Activated T-cell treated with anti-CD3 and anti-CD28 coated beads for 1 hour (primary cell): Measurements from ENCODE around the gene CCNQ.

Experiments used
- DNase-seq: peaks from one replicate; pipeline ENCODE4 v3.0.0-alpha.2; 2020; ENCODE audit warnings: low read depth

CCNQ gene

GRCh38 chrX:153598541-153599191, at the start of gene CCNQ:
CCNQ (minus strand) TSS chrX:153599139; CDS start chrX:153599073, 66 bp downstream.
- DNase-seq, result peak; percentile 14

- DNase-seq, result no peak
These were observed 48.8 kb upstream of the CCNQ start for GRCh38 chrX:153647461-153648357.

- no peak for DNase-seq
These were observed 47.9 kb upstream of the CCNQ start, which contains the start of gene DUSP9 for GRCh38 chrX:153646620-153647373. DUSP9 (plus strand) TSS chrX:153647203; CDS start chrX:153647954, 751 bp downstream.

- no peak for DNase-seq
These were observed 47.1 kb upstream of the CCNQ start for GRCh38 chrX:153645921-153646488.

- no peak for DNase-seq
These were observed 46.2 kb upstream of the CCNQ start for GRCh38 chrX:153645151-153645550.

- no peak for DNase-seq
These were observed 45.6 kb upstream of the CCNQ start for GRCh38 chrX:153644356-153645125.

GRCh38 chrX:153643431-153644351, 44.8 kb upstream of the CCNQ start:
- no peak for DNase-seq

- DNase-seq, result no peak
These were observed 43.9 kb upstream of the CCNQ start for GRCh38 chrX:153642655-153643430.

- DNase-seq, result no peak
These were observed 43.2 kb upstream of the CCNQ start for GRCh38 chrX:153642051-153642654.

- DNase-seq, result no peak
These were observed 42.7 kb upstream of the CCNQ start for GRCh38 chrX:153641627-153642026.

GRCh38 chrX:153640736-153641575, 42.0 kb upstream of the CCNQ start:
- no peak for DNase-seq

- no peak for DNase-seq
These were observed 41.2 kb upstream of the CCNQ start for GRCh38 chrX:153640045-153640686.

- no peak for DNase-seq
These were observed 40.5 kb upstream of the CCNQ start for GRCh38 chrX:153639177-153640044.

GRCh38 chrX:153638436-153639176, 39.7 kb upstream of the CCNQ start:
- no peak for DNase-seq

- DNase-seq, result no peak
These were observed 39.1 kb upstream of the CCNQ start for GRCh38 chrX:153638041-153638371.
